GM08714 (cell line): ENCODE data around the gene PFKFB1.
A peak's percentile ranks its signal among the peaks of the same experiment; 100 is the strongest.
"Not testable (repeated sequence)": the region's sequence is repeated elsewhere in the genome, so short reads cannot be mapped to it uniquely, and the experiment has no call there.

Experiments used
- H3K4me3 ChIP-seq: fragments of 200-500 bp; sonication (Bioruptor generic); 2 replicates; pipeline ENCODE4 v1.5.1; 2014; ENCODE audit warnings: mild to moderate bottlenecking, low read length, inconsistent platforms
- ZNF274 ChIP-seq: IDR thresholded peaks from 2 replicates; pipeline ENCODE4 v1.6.1; 2012; ENCODE audit warnings: mild to moderate bottlenecking, low read depth, low read length

Gene PFKFB1

GRCh38 chrX:55006827-55007621 is 13.0 kb upstream of the PFKFB1 start:
- no peak overlapping the region for H3K4me3 ChIP-seq
- TF ChIP-seq ZNF274: no peak

GRCh38 chrX:55005256-55005655 is 11.3 kb upstream of the PFKFB1 start:
- H3K4me3 ChIP-seq: no peak overlapping the region
- TF ChIP-seq ZNF274: no peak

GRCh38 chrX:55004231-55004630 is 10.2 kb upstream of the PFKFB1 start:
- H3K4me3 ChIP-seq: no peak overlapping the region
- no peak for TF ChIP-seq ZNF274

- H3K4me3 ChIP-seq: peak within 1 kb of the TSS; percentile 80
- no peak for TF ChIP-seq ZNF274
These were observed 6.0 kb upstream of the PFKFB1 start, which contains the start of gene APEX2 for GRCh38 chrX:54999717-55000598. APEX2 (plus strand) TSS chrX:55000363; CDS start chrX:55000423, 60 bp downstream.

GRCh38 chrX:54995621-54996020 is 1.6 kb upstream of the PFKFB1 start:
- H3K4me3 ChIP-seq: no peak overlapping the region
- TF ChIP-seq ZNF274: no peak

GRCh38 chrX:54994668-54995351 is 822 bp upstream of the PFKFB1 start:
- TF ChIP-seq ZNF274: no peak
- H3K4me3 ChIP-seq: no peak overlapping the region

- TF ChIP-seq ZNF274: no peak
- H3K4me3 ChIP-seq: no peak overlapping the region
These were observed 921 bp downstream of the PFKFB1 start for GRCh38 chrX:54992911-54993622.

GRCh38 chrX:54991706-54992105 is 2.3 kb downstream of the PFKFB1 start:
- H3K4me3 ChIP-seq: no peak overlapping the region
- TF ChIP-seq ZNF274: no peak

GRCh38 chrX:54983306-54983705 is 10.7 kb downstream of the PFKFB1 start:
- H3K4me3 ChIP-seq: not testable (repeated sequence)

GRCh38 chrX:54980334-54980733 is 13.7 kb downstream of the PFKFB1 start:
- no peak for TF ChIP-seq ZNF274

GRCh38 chrX:54979432-54979831 is 14.6 kb downstream of the PFKFB1 start:
- no peak for TF ChIP-seq ZNF274
- no peak overlapping the region for H3K4me3 ChIP-seq

More at GRCh38 chrX:54980334-54980733, 13.7 kb downstream of the PFKFB1 start:
- no peak overlapping the region for H3K4me3 ChIP-seq

- no peak for TF ChIP-seq ZNF274
- no peak overlapping the region for H3K4me3 ChIP-seq
These were observed 15.5 kb downstream of the PFKFB1 start for GRCh38 chrX:54978448-54978847.

- H3K4me3 ChIP-seq: no peak overlapping the region
These were observed 16.6 kb downstream of the PFKFB1 start for GRCh38 chrX:54977387-54977786.

More at GRCh38 chrX:54977387-54977786, 16.6 kb downstream of the PFKFB1 start:
- TF ChIP-seq ZNF274: no peak
